Astrocyte (in vitro differentiated cells and primary cell): ENCODE data around the gene FHIT.

Experiments used
- CTCF ChIP-seq: IDR thresholded peaks from 2 replicates; pipeline ENCODE4 v1.5.1; 2011; ENCODE audit warnings: low read depth, mild to moderate bottlenecking, inconsistent platforms, low read length, moderate library complexity; ENCODE audit not compliant: insufficient read depth
- EZH2 ChIP-seq: IDR thresholded peaks from 2 replicates; pipeline ENCODE4 v1.6.1; 2012; ENCODE audit warnings: mild to moderate bottlenecking, low read length, inconsistent platforms; ENCODE audit not compliant: insufficient read depth

- TF ChIP-seq CTCF: no peak
- TF ChIP-seq EZH2: no peak
Measured at GRCh38 chr3:61139686-61140085, 111.6 kb downstream of the FHIT start.
